ENCODE results near the gene TET3.

TET3 gene

GRCh38 chr2:74011246-74011645 lies 26.5 kb downstream of the TET3 start:
- no peak overlapping the region for H3K18ac ChIP-seq (ENCODE audit: low read depth in 1 of 2, low read length in 2 of 2)
- no peak overlapping the region for H3K9ac ChIP-seq (ENCODE audit: low read length)
- no peak overlapping the region for H2BK12ac ChIP-seq (ENCODE audit: low read length in 2 of 2)
- no peak overlapping the region for H2AFZ ChIP-seq (ENCODE audit: low read depth, low read length)
- H3K27ac ChIP-seq (ENCODE audit: low read length, poor library complexity, severe bottlenecking), result no peak overlapping the region
- H3K4me3 ChIP-seq (ENCODE audit: insufficient read depth in 1 of 2, low read depth in 1 of 2, low read length in 2 of 2), result no peak overlapping the region
- H2BK15ac ChIP-seq (ENCODE audit: low read depth, poor library complexity, severe bottlenecking), result no peak overlapping the region
- no peaks in the 10 kb centered on the region for H3K27me3 ChIP-seq (ENCODE audit: control insufficient read depth in 1 of 2, insufficient read depth in 1 of 2, low read length in 2 of 2)
- no peak overlapping the region for H3K4me2 ChIP-seq (ENCODE audit: low read length, poor library complexity, severe bottlenecking)
- peaks cover 50% of the 10 kb centered on the region for H3K79me1 ChIP-seq (replicated peaks; ENCODE audit: low read length, poor library complexity, severe bottlenecking)
- no peak overlapping the region for H2BK5ac ChIP-seq (ENCODE audit: low read depth, low read length, poor library complexity, severe bottlenecking)
- H3K4ac ChIP-seq (ENCODE audit: low read depth in 1 of 2, low read length in 2 of 2), result no peak overlapping the region
- H3K23ac ChIP-seq (ENCODE audit: low read length in 2 of 2), result no peak overlapping the region
- H3K9me3 ChIP-seq (ENCODE audit: control insufficient read depth, low read length), result no peaks in the 10 kb centered on the region
- peaks cover 15% of the 10 kb centered on the region for H3K4me1 ChIP-seq (ENCODE audit: control insufficient read depth, insufficient read depth, low read depth, low read length)
- DNase-seq, result no peak
- WGBS, result 100% methylated on average over 5 of the region's 5 CpGs
- H3K36me3 ChIP-seq (ENCODE audit: control insufficient read depth in 1 of 2, insufficient read depth in 2 of 2, low read depth in 1 of 2, low read length in 2 of 2), result peaks cover 0 to 20% of the 10 kb centered on the region in 2 experiments
- no peak overlapping the region for H2BK120ac ChIP-seq (ENCODE audit: low read depth, low read length)
- no peak overlapping the region for H4K91ac ChIP-seq (ENCODE audit: low read length)
- no peak overlapping the region for H2AK5ac ChIP-seq (ENCODE audit: low read length, severe bottlenecking)
- no peak overlapping the region for H3K14ac ChIP-seq (ENCODE audit: low read length in 2 of 2)
- H4K8ac ChIP-seq (ENCODE audit: low read length), result no peak overlapping the region

GRCh38 chr2:74014813-74015212 lies 30.1 kb downstream of the TET3 start:
- no peak overlapping the region for H3K23ac ChIP-seq (ENCODE audit: low read length in 2 of 2)

GRCh38 chr2:74017223-74017622 lies 32.5 kb downstream of the TET3 start:
- Histone ChIP-seq H2BK12ac (ENCODE audit: low read length in 2 of 2) (no peak overlapping the region), H3K23ac (ENCODE audit: low read length in 2 of 2) (no peak overlapping the region), H3K18ac (ENCODE audit: low read depth in 1 of 2, low read length in 2 of 2) (no peak overlapping the region), H2BK120ac (ENCODE audit: low read depth, low read length) (no peak overlapping the region), H3K4me2 (ENCODE audit: low read length, poor library complexity, severe bottlenecking) (no peak overlapping the region), H2BK15ac (ENCODE audit: low read depth, poor library complexity, severe bottlenecking) (no peak overlapping the region), H3K27ac (ENCODE audit: low read length, poor library complexity, severe bottlenecking) (no peak overlapping the region), H3K27me3 (ENCODE audit: control insufficient read depth in 1 of 2, insufficient read depth in 1 of 2, low read length in 2 of 2) (no peaks in the 10 kb centered on the region), H3K4me3 (ENCODE audit: insufficient read depth in 1 of 2, low read depth in 1 of 2, low read length in 2 of 2) (no peak overlapping the region), H2AFZ (ENCODE audit: low read depth, low read length) (no peak overlapping the region), H3K4me1 (ENCODE audit: control insufficient read depth, insufficient read depth, low read depth, low read length) (peaks cover 7% of the 10 kb centered on the region), H3K36me3 (ENCODE audit: control insufficient read depth in 1 of 2, insufficient read depth in 2 of 2, low read depth in 1 of 2, low read length in 2 of 2) (peaks cover 0 to 11% of the 10 kb centered on the region in 2 experiments), H4K8ac (ENCODE audit: low read length) (no peak overlapping the region), H2AK5ac (ENCODE audit: low read length, severe bottlenecking) (no peak overlapping the region), H3K9ac (ENCODE audit: low read length) (no peak overlapping the region), H2BK5ac (ENCODE audit: low read depth, low read length, poor library complexity, severe bottlenecking) (no peak overlapping the region), H3K14ac (ENCODE audit: low read length in 2 of 2) (no peak overlapping the region), H4K91ac (ENCODE audit: low read length) (no peak overlapping the region), H3K9me3 (ENCODE audit: control insufficient read depth, low read length) (no peaks in the 10 kb centered on the region), H3K79me1 (replicated peaks; ENCODE audit: low read length, poor library complexity, severe bottlenecking) (peaks cover 39% of the 10 kb centered on the region), H3K4ac (ENCODE audit: low read depth in 1 of 2, low read length in 2 of 2) (no peak overlapping the region)
- 96% methylated on average over 2 of the region's 3 CpGs for WGBS
- no peak for DNase-seq

More at GRCh38 chr2:74014813-74015212, 30.1 kb downstream of the TET3 start:
- Histone ChIP-seq H2BK15ac (ENCODE audit: low read depth, poor library complexity, severe bottlenecking) (no peak overlapping the region), H2BK120ac (ENCODE audit: low read depth, low read length) (no peak overlapping the region), H3K4me2 (ENCODE audit: low read length, poor library complexity, severe bottlenecking) (no peak overlapping the region), H2BK5ac (ENCODE audit: low read depth, low read length, poor library complexity, severe bottlenecking) (no peak overlapping the region), H3K79me1 (replicated peaks; ENCODE audit: low read length, poor library complexity, severe bottlenecking) (peaks cover 34% of the 10 kb centered on the region), H3K4me3 (ENCODE audit: insufficient read depth in 1 of 2, low read depth in 1 of 2, low read length in 2 of 2) (no peak overlapping the region), H3K14ac (ENCODE audit: low read length in 2 of 2) (peak overlapping the region in 1 of 2 experiments; percentile 35), H3K9me3 (ENCODE audit: control insufficient read depth, low read length) (no peaks in the 10 kb centered on the region), H3K4me1 (ENCODE audit: control insufficient read depth, insufficient read depth, low read depth, low read length) (peaks cover 6% of the 10 kb centered on the region), H4K91ac (ENCODE audit: low read length) (no peak overlapping the region), H2AK5ac (ENCODE audit: low read length, severe bottlenecking) (no peak overlapping the region), H3K4ac (ENCODE audit: low read depth in 1 of 2, low read length in 2 of 2) (no peak overlapping the region), H4K8ac (ENCODE audit: low read length) (no peak overlapping the region), H3K18ac (ENCODE audit: low read depth in 1 of 2, low read length in 2 of 2) (no peak overlapping the region), H2BK12ac (ENCODE audit: low read length in 2 of 2) (no peak overlapping the region), H3K27me3 (ENCODE audit: control insufficient read depth in 1 of 2, insufficient read depth in 1 of 2, low read length in 2 of 2) (no peaks in the 10 kb centered on the region), H2AFZ (ENCODE audit: low read depth, low read length) (no peak overlapping the region), H3K36me3 (ENCODE audit: control insufficient read depth in 1 of 2, insufficient read depth in 2 of 2, low read depth in 1 of 2, low read length in 2 of 2) (peaks cover 0 to 8% of the 10 kb centered on the region in 2 experiments), H3K27ac (ENCODE audit: low read length, poor library complexity, severe bottlenecking) (no peak overlapping the region), H3K9ac (ENCODE audit: low read length) (no peak overlapping the region)
- DNase-seq, result no peak
- 100% methylated on average over 2 of the region's 3 CpGs for WGBS

- peaks cover 49% of the 10 kb centered on the region for H3K79me1 ChIP-seq (replicated peaks; ENCODE audit: low read length, poor library complexity, severe bottlenecking)
- no peak overlapping the region for H3K14ac ChIP-seq (ENCODE audit: low read length in 2 of 2)
- peaks cover 9% of the 10 kb centered on the region for H3K4me1 ChIP-seq (ENCODE audit: control insufficient read depth, insufficient read depth, low read depth, low read length)
- H2BK5ac ChIP-seq (ENCODE audit: low read depth, low read length, poor library complexity, severe bottlenecking), result no peak overlapping the region
- no peak overlapping the region for H4K91ac ChIP-seq (ENCODE audit: low read length)
- DNase-seq, result no peak
- no peak overlapping the region for H2AK5ac ChIP-seq (ENCODE audit: low read length, severe bottlenecking)
- H3K4me3 ChIP-seq (ENCODE audit: insufficient read depth in 1 of 2, low read depth in 1 of 2, low read length in 2 of 2), result no peak overlapping the region
- no peak overlapping the region for H3K9ac ChIP-seq (ENCODE audit: low read length)
- peaks cover 0 to 11% of the 10 kb centered on the region in 2 experiments for H3K36me3 ChIP-seq (ENCODE audit: control insufficient read depth in 1 of 2, insufficient read depth in 2 of 2, low read depth in 1 of 2, low read length in 2 of 2)
- WGBS, result 94% methylated on average over 5 of the region's 5 CpGs
- peak overlapping the region in 1 of 2 experiments; percentile 60 for H3K4ac ChIP-seq (ENCODE audit: low read depth in 1 of 2, low read length in 2 of 2)
- no peak overlapping the region for H3K27ac ChIP-seq (ENCODE audit: low read length, poor library complexity, severe bottlenecking)
- H3K18ac ChIP-seq (ENCODE audit: low read depth in 1 of 2, low read length in 2 of 2), result no peak overlapping the region
- no peak overlapping the region for H2BK15ac ChIP-seq (ENCODE audit: low read depth, poor library complexity, severe bottlenecking)
- H2BK120ac ChIP-seq (ENCODE audit: low read depth, low read length), result no peak overlapping the region
- H3K4me2 ChIP-seq (ENCODE audit: low read length, poor library complexity, severe bottlenecking), result no peak overlapping the region
- no peak overlapping the region for H3K23ac ChIP-seq (ENCODE audit: low read length in 2 of 2)
- no peak overlapping the region for H4K8ac ChIP-seq (ENCODE audit: low read length)
- H3K27me3 ChIP-seq (ENCODE audit: control insufficient read depth in 1 of 2, insufficient read depth in 1 of 2, low read length in 2 of 2), result no peaks in the 10 kb centered on the region
- peak overlapping the region in 1 of 2 experiments; percentile 56 for H2BK12ac ChIP-seq (ENCODE audit: low read length in 2 of 2)
- no peak overlapping the region for H2AFZ ChIP-seq (ENCODE audit: low read depth, low read length)
- H3K9me3 ChIP-seq (ENCODE audit: control insufficient read depth, low read length), result no peaks in the 10 kb centered on the region
These were observed 34.8 kb downstream of the TET3 start for GRCh38 chr2:74019516-74019915.

Data from mesenchymal stem cell (in vitro differentiated cells and primary cell).